ENCODE results near the gene ARAP1. TPM values are rescaled to one million over a fixed set of nuclear protein-coding genes. Genes with fewer than 3 reads are reported as not detected.

ARAP1 gene
- total and polyA plus RNA-seq, 2 of the 8 experiments (the other 6 are each of a cell fraction or from before 2014, with no cell fraction given): 25.7 to 61.6 TPM

DNA sequence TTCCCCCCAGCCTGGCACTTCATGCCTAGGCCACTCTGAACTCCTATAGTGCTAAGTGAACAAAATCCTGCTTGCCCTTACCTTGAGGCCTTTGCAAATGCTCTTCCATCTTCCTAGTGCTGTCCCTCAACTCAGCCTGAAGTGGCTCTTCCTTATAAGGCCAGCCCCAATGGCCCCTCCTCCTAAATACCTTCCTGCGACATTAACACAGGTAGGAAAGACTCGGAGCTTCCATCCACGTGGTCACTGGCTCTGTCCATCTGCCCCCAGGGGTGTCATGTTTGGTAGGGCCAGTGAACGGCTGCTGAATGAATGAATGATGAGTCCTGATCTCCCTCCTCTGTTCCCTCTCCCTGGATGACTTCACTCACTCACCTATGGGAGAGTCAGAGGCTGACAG, 82.2 kb downstream of the ARAP1 start:
- no peak overlapping the region for H3K4me3 ChIP-seq (ENCODE audit: extremely low read depth in 1 of 4, insufficient read depth in 2 of 4, low read depth in 3 of 4, low read length in 4 of 4)
- H4K20me1 ChIP-seq (replicated peaks in 1 of 2; ENCODE audit: control insufficient read depth in 1 of 2, insufficient read depth in 2 of 2, low read length in 2 of 2): peaks cover 0 to 7% of the 10 kb centered on the region in 2 experiments
- H2AK5ac ChIP-seq (ENCODE audit: low read depth, low read length): no peak overlapping the region
- H3K36me3 ChIP-seq (ENCODE audit: control insufficient read depth in 2 of 4, insufficient read depth in 4 of 4, low read length in 3 of 4): no peaks in the 10 kb centered on the region
- 0 out of 2 replicates have a peak overlapping the region, but pooled peaks have one; percentile 39 for H2BK12ac ChIP-seq (ENCODE audit: low read depth, low read length)
- peaks cover 0 to 19% (median 12%) of the 10 kb centered on the region in 4 experiments; a peak in 6 of 7 replicates for H3K4me1 ChIP-seq (replicated peaks in 1 of 4; ENCODE audit: control insufficient read depth in 3 of 4, insufficient read depth in 4 of 4, low read length in 3 of 4)
- no peak overlapping the region for H3K27ac ChIP-seq (ENCODE audit: low read depth, low read length)
- H3K23me2 ChIP-seq (ENCODE audit: low read depth, low read length): peaks cover 6% of the 10 kb centered on the region; the same call in 1 of the 2 replicates
- DNase-seq (ENCODE audit: low read depth in 1 of 2, low spot score in 2 of 2): no peak
- no peak overlapping the region for H3K4me2 ChIP-seq (ENCODE audit: insufficient read depth in 1 of 2, low read depth in 2 of 2, low read length in 2 of 2)
- H4K5ac ChIP-seq (ENCODE audit: insufficient read length, low read depth, low read length): no peak overlapping the region
- no peak overlapping the region for H3K18ac ChIP-seq (ENCODE audit: extremely low read depth, low read length)
- H2BK120ac ChIP-seq (replicated peaks; ENCODE audit: low read depth, low read length): no peak overlapping the region
- H3K79me2 ChIP-seq (ENCODE audit: control insufficient read depth in 1 of 2, insufficient read depth in 2 of 2, low read length in 2 of 2): no peaks in the 10 kb centered on the region
- 0 out of 2 replicates have a peak overlapping the region, but pooled peaks have one; percentile 61 for H2BK20ac ChIP-seq (ENCODE audit: low read length)
- peaks cover 0 to 13% (median 9%) of the 10 kb centered on the region in 4 experiments; a peak in 5 of 7 replicates for H3K27me3 ChIP-seq (replicated peaks in 1 of 4; ENCODE audit: control insufficient read depth in 3 of 4, extremely low read depth in 1 of 4, insufficient read depth in 3 of 4, low read length in 3 of 4)
- ChIA-PET POLR2A (ENCODE audit: partially characterized antibody) (interaction anchor here (0.9 to 1.8 kb wide), 6 partner anchors 10 to 80 kb away, joined by 3 to 6 read pairs (median 4); no protein-coding TSS in a partner anchor), CTCF (ENCODE audit: partially characterized antibody) (interaction anchor here (1.1 to 39.6 kb wide), 6 partner anchors 9 to 80 kb away, joined by 4 to 552 read pairs (median 28); no protein-coding TSS in a partner anchor)
- no peak overlapping the region for H3K4ac ChIP-seq (replicated peaks; ENCODE audit: insufficient read length, low read depth, low read length)
- 57% methylated on average over 4 of the region's 4 CpGs; no CpG with 5 or more reads in 1 of the 2 experiments for WGBS, 2 experiments (ENCODE audit: extremely low coverage in 1 of 2, insufficient coverage in 1 of 2, insufficient read length in 1 of 2, insufficient replicate concordance in 2 of 2, low coverage in 1 of 2, low lambda C conversion rate in 2 of 2, missing lambda C conversion rate in 1 of 2)
- H3K9me3 ChIP-seq (ENCODE audit: insufficient read depth in 2 of 2, low read depth in 1 of 2, low read length in 1 of 2): peaks cover 13 to 14% of the 10 kb centered on the region in 2 experiments
- H4K91ac ChIP-seq (replicated peaks; ENCODE audit: insufficient read length, low read length): no peak overlapping the region
- no peak overlapping the region for H3K14ac ChIP-seq (ENCODE audit: insufficient read length)
- no peak overlapping the region for H4K8ac ChIP-seq (ENCODE audit: extremely low read depth, insufficient read depth, low read length)
- no peaks in the 10 kb centered on the region for H3K79me1 ChIP-seq (ENCODE audit: low read depth, low read length)
- no peak overlapping the region for H3K56ac ChIP-seq (replicated peaks; ENCODE audit: insufficient read length, low read depth, low read length)
- H3K23ac ChIP-seq (ENCODE audit: insufficient read length): no peak overlapping the region
- no peak overlapping the region for H2AFZ ChIP-seq (ENCODE audit: low read length)
- TF ChIP-seq, protein P1, sequence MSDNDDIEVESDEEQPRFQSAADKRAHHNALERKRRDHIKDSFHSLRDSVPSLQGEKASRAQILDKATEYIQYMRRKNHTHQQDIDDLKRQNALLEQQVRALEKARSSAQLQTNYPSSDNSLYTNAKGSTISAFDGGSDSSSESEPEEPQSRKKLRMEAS (IDR thresholded peaks at IDR 0.05): peak; percentile 64; the same call in 1 of the 2 replicates
- TF ChIP-seq SRF (IDR thresholded peaks at IDR 0.05; ENCODE audit: low read depth, low read length) (peak; percentile 87), E2F6 (IDR thresholded peaks at IDR 0.05) (no peak), EP300 (IDR thresholded peaks at IDR 0.05; ENCODE audit: borderline replicate concordance in 1 of 2, low read depth in 2 of 2, low read length in 2 of 2) (peak in 1 of 2 experiments; percentile 44; a peak in 1 of 3 replicates)
- FAIRE-seq: no peak
- peak overlapping the region; percentile 18; the same call in 1 of the 2 replicates for H2BK5ac ChIP-seq (ENCODE audit: low read depth, low read length)
- peak overlapping the region; percentile 92; the same call in 1 of the 2 replicates for H2BK15ac ChIP-seq (ENCODE audit: low read length)
- no peak overlapping the region for H3K9ac ChIP-seq (replicated peaks in 1 of 4; ENCODE audit: extremely low read depth in 1 of 4, low read depth in 3 of 4, low read length in 3 of 4)

Data from H1 (cell line).